HG02981 (cell line): Measurements from ENCODE around the gene TMPRSS7.

Experiments used
- ATAC-seq: cut with Tn5 transposase; IDR thresholded peaks from one replicate; pipeline ENCODE4 v1.9.1; 2021; ENCODE audit warnings: mild to moderate bottlenecking, moderate library complexity; ENCODE audit not compliant: unreplicated experiment

TMPRSS7 gene

GRCh38 chr3:112124907-112125607 is 90.5 kb downstream of the TMPRSS7 start:
- ATAC-seq: no peak

GRCh38 chr3:112126511-112126911 is 92.0 kb downstream of the TMPRSS7 start:
- no peak for ATAC-seq

GRCh38 chr3:112127522-112128494 is 93.3 kb downstream of the TMPRSS7 start:
- no peak for ATAC-seq

- peak; percentile 63 for ATAC-seq
Observed at GRCh38 chr3:112128843-112129727, 94.5 kb downstream of the TMPRSS7 start.

GRCh38 chr3:112129925-112130637 is 95.5 kb downstream of the TMPRSS7 start:
- ATAC-seq: no peak

GRCh38 chr3:112130638-112130993 is 96.1 kb downstream of the TMPRSS7 start:
- ATAC-seq: no peak
